Stimulated activated CD8-positive, alpha-beta memory T cell treated with anti-CD3 and anti-CD28 coated beads, Interleukin-12 subunit alpha, Interleukin-12 subunit beta, amount 100 ng/mL, for 24 hours (primary cell): ENCODE measurements around the gene IRS1.

Experiments
- DNase-seq: peaks from one replicate; pipeline ENCODE4 v3.0.0-alpha.2; 2020; ENCODE audit errors: extremely low read depth

Gene IRS1

DNA sequence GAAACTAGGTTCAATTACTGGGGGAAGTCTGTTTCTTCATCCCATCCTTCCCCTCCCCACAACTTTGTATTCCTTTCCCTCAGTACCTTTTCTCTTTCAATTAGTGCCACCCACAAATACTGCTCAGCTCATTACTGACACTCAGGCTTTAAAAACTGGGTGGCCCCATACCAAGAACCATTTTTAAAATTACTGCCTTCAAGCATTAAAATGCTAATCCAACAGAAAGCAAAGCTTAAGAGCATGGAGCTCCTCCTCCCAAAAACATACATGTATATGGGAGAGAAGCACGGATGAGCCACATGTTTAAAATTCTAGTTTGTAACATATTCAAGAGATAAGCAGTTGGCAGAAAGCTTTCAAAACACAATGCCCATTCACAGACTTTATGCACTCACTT lies 44.0 kb downstream of the IRS1 start:
- DNase-seq: no peak

DNA sequence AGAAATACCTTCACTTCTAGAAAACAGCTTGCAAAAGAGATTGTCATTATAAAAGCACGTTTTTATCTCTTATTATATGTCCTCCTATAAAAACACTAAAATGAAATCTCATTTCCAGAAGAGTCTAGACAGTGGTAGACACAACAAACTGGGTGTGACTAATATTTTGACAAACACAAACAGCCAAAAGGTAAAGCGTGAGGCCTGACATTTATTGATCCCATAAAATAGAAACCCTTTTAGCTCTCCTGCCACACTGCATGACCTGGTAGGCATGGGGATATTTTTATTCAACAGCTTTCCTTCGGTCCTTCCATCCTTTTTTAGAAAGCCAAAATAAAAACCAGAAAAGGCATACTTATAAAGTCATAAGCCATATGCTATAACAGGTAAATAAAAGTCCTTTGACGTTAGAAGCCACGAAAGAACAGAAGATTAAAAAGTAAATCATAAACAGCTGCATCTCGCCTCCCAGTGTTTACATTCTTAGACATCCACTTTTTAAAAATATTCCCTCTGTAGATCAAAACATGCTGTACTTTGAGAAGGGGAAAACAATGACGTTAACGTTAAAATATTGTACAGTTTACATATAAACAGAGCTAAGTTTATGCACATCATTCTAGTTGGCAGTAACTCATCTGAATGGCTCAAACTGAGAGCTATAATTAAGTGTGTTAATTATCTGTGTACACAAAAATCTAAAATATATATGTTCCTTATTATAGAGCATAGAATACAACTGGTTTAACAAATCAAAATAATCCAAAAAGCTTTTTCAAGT lies 44.6 kb downstream of the IRS1 start:
- no peak for DNase-seq

DNA sequence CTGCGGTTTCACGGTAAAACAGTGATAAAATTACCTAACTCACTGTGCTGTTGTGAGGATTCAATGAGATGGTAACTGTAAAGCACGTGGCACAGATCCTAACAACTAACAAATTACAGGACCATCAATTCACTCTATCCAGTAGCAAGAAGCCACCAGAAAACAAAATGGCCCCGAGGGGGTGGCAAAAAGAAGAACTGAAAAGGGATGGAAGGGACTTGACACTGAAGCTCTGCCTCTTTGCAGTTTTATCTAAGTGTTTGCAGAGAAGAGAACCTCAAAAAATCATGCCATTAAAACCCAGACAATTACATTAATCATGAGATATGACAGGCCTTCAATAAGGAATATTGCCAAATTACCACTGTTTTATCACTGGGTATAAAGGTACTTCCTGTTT lies 46.7 kb downstream of the IRS1 start:
- no peak for DNase-seq

DNA sequence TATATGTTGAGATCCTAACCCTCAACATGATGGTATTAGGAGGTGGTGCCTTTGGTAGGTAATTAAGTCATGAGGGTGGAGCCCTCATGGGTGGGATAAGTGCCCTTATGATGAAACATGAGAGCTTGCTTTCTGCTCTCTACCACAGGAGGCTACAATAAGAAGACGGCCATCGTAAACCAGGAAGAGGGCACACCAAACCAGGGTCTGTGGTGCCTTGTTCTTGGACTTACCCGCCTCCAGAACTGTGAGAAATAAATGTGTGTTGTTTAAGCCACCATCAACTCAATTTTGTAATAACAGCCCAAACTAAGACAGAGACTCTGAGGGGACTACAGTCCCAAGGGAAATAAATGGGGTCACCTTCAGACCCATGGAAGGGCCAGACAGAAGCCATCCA lies 52.3 kb downstream of the IRS1 start:
- no peak for DNase-seq

DNA sequence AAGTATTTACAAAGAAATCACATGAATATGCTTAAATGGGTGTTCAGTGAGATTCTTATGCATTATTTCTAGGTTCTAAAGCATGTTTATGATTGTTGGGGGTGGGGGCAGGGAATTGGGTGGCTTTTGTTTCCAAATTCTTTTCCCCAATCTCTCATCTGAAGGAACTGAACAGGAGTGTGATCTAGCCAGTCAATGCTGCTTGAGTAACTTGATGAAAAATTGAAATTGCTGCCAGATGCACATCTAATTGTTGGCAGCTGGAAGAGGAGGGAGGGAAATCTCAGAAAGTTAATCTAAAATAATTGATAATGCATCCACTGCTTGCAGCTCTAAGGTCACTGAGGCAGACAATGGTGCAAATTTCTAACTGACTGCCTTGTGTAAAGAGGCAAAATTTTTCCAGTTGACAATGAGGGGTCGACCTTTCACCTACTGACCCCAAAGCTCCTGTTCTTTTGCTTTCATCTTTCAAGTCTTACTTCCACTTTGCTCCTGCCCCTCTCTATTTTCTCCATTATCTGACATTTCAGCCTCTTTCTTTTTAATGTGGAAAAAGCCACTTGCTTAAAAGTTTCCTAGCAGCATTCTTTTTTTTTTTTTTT lies 53.3 kb downstream of the IRS1 start:
- DNase-seq: no peak

DNA sequence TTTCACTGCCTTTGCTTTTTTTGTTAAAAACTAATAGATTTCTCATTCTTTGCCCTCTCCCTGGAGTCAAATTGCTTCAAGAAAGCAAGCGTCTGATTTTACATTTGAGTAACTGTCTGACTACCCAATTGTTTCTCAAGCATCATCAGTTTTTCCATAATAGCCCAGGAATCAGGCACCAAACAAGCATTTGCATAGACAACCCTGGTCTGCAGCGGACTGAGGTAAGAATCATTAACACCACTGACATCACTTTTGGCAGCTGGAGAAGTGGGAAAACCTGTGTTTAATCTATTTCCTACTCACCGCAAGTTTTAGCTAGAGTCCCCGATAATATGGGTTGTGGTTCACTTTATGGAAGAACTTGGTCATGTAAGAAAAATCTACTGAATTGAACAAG lies 55.7 kb downstream of the IRS1 start:
- DNase-seq: no peak

DNA sequence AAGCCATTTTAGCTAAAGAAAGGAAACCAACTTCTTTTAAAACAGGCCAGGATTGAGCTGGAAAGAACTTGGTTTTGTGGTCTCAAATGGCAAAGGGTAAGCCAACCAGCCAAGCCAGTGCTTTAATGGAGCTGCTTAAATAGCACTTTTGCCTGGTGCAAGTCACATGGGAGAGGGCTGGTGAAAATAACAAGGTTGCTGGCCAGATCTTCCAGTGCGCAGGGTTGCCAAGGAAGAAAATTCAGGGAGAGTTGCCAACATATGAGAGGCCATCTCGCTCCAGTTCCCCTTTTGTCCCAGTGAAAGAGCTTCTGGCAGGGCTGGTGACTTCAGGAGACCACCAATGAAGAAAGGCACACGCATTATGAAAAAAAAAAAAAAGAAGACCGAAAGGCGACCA lies 57.3 kb downstream of the IRS1 start:
- no peak for DNase-seq

DNA sequence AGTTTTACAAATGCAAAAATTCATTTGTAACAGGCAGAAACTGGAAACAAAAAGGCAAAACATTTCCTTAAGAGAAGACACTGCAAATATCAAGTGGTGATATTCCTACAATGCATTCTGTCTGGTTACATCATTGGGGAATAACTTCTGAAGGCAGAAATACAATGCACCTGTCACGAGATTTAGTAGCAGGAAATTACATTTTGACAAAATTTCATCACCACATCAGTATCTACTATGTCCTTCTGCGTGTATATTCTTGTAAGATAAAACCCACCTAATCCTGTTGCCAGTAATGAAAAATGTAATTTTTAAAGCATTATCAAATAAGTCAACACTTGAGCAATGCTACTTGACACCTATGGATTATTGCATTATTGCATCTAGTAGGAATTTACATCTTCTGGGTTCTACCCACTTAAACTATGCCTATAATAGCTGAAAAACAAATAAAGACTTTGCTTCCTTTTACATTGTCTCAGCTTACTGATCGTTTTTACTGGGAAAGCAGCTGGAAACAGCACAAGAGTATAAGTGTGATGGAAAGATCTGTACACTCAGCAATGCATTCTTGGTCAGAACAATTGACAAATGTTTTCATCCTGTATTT lies 59.5 kb downstream of the IRS1 start:
- DNase-seq: no peak

DNA sequence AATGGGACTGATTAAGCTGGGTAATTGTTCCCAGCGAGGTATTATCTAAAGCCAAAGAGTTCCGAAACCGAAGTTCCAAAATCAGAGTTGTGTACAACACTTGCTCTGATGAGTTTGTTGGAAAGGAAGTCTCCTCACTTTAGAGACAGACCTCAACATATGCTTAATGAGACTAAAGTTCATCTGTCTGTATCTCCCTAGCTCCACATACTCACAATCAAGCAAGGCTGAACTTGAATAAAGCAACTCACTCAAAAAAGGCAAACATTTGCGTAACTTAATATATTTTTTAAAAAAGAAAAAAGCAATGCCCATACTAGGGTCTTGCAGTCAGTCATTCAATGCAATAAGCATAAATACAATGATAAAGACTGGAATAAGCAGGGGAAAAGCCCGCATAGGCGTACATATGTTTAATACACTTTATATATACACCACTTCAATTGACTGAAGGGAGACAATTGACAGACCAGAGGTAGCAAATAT lies 60.0 kb downstream of the IRS1 start:
- no peak for DNase-seq

DNA sequence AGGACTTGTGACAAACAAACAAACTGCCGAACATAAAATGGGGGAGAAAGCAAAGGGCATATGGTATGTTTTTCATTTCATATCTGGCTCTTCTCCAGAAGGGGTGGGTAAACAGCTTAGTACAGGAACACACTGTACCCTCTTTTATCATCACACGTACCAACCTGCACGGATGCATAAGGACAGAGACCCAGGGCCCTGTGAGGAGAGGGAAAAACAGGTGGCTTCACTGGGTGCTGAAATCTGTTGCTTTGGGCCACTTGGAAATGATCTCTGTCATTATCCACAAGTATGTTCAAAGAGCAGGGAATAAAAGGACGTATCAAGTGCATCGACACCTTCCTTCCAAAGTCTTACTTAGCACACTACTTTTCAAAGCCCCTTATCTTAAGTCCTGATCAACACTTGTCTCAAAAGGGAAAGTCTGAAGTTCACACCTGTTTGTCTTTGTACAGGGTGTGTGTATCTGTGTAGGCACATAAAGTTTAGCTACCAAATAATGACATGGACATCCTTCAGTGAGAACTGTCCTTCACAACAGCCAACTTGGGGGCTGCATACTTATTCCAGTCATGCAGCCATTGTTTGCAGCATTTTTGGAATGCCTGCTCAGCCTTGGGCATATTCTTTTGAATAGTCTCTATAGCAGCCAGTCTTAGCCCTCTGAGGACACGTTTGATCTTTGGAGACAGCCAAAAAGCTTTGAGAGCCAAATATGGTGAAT lies 60.6 kb downstream of the IRS1 start:
- DNase-seq: no peak

DNA sequence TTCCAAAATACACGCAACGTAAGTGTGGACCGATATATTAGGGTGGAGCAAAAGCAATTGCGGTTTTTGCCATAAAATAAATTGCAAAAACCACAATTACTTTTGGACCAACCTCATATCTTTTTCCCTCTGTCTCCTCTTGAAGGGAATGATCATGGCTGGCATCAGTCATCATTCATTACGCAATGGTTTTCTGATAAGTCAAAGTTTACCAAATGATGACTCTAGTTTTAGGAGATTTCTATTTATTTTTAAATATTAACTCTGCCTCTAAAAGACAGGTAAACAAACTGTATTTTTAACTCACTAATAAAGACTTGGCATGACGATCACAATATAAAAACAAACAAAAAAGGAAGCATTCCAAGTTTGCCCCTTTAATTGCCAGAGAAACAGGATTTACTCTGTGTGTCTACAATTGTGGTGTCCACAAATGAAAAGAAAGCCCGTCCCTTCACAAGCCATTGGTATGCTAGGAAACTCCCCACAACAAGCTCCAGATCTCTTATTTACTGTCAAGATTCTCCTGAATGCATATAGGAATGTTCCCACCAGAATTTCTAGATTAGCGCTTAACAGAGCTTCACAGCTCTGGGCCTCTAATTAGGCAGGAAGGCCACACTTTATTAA lies 61.3 kb downstream of the IRS1 start:
- DNase-seq: no peak

DNA sequence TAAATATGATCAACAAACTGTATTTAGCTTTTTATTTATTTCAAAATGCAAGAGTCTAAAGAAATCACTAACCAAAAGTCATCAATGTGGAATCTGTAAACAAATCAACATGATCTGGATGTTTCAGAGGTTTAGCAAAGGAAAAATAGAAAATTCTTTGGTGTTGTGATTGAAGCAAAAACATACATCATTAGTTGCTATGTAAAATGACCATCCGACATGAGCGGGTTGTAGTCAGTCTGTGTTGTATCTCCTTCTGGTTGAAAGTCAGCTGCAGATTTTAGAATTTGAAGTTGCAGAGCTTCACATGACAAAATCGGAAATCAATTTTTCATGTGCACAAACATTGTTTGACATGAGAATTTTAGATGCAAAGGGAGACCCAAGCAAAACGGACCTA lies 63.2 kb downstream of the IRS1 start:
- no peak for DNase-seq

DNA sequence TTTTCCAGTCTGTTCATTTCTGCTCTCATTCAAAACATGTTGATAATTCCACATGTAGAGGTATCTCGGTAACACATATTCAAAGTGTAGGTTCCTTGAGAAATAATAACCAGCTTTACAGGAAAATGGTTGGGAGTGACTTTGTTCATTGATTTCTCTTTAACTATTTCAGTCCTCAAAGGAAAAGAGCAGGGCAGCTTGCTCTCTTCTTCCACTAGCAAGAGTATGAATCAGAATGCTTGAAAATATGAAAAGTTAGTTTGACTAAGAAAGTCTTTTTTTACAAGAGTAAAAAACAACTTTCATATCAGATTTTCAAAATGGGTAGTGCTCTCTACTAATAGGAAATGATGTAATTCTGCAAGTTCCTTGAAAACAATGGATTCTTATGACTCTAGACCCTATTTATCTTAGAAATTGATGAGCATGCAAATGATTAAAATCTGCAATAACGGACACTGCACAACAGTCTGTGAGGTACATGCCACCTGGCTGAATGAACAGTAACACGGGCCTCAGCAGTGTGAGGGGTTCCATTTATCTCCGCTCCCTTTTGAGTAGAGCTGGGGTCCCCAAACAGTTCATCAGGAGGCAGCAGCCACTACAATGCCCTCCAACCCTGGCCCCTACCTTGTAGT lies 65.6 kb downstream of the IRS1 start:
- DNase-seq: no peak

DNA sequence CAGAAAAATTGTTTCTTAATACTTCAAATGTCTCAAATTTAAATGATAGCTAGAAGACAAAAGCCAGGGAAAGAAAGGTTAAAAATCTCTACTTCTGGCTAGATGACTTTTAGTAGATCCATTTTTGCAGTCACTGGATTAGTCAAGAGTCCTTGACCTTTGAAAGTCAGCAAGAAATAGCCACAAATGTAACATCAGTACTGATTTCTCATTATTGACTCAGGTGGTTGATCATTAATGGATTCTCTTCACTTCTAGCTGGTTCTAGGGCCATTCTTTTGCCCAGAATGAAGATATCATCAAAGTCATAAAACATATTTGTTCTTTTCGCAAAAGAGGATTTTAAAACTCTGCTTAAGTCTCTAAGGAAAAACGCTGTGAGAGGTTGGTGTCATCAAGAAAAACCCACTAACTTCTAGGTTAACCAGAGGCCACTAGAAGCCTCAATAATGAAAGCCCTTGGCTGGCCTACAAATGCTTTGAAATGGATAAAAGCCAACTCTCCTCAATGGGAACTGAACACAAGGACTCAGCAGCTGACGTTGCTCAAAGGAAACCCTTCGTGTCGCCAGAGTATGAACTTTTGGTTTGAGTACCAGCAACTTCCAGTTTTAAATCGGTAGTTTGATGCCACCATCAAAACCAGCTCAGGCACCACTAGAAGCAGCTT lies 66.3 kb downstream of the IRS1 start:
- no peak for DNase-seq

DNA sequence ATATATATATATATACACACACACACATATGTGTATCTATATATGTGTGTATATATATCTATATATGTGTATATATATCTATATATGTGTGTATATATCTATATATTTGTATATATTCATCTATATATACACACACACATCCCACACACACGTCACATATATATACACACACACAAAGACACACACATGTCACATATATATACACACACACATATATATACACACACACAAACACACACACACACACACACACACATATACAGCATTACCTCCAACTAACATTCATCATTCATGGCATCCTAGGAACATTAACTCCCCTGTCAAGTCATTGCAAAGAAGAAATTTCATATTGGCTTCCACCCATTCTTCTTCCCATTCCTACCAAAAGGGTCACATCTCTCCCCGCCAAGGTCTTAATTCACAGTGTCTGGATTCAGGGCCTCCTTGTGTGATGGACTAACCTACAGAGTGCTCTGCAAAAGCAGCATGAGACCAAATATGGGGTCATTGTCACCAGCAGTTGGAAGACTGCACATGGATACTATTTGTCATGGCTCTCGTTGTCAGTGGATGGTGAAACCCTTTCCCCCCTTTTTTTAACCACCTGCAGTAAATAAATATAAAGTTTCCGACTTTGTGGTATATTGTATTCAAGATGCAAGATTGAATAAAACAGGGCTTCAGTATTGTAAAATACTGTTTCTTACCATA lies 67.0 kb downstream of the IRS1 start:
- DNase-seq: no peak

DNA sequence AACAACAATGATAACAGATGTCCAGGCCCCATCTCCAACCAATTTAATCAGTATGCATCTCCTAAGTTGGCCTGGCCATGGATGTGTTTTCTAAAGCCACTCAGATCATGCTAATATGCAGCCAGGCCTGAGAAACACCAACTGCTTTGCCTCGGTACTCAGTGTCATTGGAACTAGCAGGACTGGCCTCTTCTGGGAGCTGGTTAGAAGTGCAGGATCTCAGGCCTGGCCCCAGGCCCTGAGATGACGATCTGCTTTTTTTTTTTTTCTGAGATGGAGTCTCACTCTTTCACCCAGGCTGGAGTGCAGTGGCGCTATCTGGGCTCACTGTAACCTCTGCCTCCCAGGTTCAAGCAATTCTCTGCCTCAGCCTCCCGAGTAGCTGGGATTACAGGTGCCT lies 69.1 kb downstream of the IRS1 start:
- DNase-seq: no peak

DNA sequence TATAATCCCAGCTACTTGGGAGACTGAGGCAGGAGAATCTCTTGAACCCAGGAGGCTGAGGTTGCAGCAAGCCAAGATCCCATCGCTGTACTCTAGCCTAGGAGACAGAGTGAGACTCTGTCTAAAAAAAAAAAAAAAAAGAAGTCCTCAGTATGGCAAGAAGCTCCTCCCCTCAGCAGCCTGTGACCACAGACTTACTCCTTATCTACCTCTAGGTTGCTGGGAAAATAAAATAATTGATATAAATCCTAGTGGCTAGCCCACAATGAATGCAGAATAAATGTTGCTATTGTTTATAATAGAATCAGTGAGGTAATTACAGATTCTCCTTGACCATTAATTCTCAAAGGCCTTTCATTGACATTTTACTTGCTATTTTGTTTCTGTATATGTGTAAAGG lies 70.6 kb downstream of the IRS1 start:
- no peak for DNase-seq

DNA sequence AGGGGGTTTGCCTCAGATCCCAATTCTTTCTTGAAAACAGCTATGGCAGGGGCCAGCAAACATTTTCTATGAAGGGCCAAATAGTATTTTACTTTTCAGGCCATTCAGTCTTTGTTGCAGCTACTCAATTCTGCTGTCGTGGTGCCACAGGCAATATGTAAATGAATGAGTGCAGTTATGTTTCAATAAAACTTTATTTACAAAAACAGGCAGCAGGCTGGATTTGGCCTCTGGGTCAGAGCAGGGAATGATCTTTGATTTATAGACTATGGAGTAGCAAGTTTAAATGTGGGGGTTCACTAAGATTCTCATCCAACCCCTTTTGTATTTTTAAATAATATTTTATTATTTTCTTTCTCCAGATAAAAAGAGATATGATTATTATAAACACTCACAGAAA lies 72.4 kb downstream of the IRS1 start:
- no peak for DNase-seq

DNA sequence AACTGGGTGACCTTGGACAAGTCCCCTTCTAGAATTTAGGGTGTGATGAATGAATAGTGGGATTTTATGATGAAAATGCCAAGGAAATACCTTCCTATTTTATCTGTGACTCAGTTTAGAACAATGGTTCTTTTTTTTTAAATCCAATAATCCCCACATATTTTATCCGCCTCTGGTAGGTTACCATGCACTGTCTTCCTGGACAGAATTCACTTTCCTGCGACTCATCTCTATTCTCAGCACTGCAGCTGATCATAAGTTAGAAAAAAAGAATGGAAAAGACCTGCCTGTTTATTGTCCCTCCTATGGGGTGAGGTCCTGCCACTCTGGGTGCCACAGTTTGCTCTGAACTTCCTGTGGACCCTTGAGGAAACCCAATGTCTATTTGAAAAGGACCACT lies 73.1 kb downstream of the IRS1 start:
- DNase-seq: no peak

DNA sequence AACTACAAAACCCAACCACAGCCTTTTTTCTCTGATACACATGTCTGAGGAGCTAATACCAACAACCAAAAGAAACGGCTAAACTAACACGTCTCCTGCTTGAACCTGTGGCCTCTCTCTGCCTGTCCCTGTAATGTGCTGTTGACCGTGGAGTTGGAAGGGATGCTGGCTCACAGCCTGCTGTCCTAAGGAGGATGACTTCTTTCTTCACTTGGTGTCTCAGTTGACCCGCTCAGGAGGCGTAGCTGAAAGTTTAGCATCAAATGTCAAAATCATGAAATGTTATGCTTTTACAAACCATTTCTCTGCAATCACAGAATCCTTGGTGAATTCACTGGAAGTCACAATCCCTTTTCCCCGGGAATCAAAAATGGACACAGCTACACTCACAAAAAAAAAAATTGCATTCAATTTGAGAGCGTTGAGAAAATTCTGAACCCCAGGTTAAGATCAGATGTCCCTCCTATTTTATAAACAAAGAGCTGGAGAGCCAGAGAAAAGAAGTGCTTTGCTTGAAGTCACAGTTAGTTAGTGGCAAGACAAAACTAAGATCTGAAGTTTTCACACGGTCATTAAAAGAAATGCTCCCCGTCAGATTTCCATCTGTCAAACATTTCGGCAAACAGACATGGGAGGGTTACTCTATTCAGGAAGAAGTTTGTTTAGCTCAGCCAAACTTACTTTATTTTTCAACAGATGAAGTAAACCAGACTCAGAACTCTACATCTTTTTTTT lies 74.3 kb downstream of the IRS1 start:
- DNase-seq: no peak
